ENCODE data around the gene ELFN2. TPM values are rescaled to one million over a fixed set of nuclear protein-coding genes. Genes with fewer than 3 reads are reported as not detected.
A peak's percentile ranks its signal among the peaks of the same experiment; 100 is the strongest.

The ELFN2 gene
- total and polyA plus RNA-seq, 2 of the 13 experiments (the other 11 are each of a cell fraction or from before 2014, with no cell fraction given): 0.01 TPM; not detected in 1

DNA sequence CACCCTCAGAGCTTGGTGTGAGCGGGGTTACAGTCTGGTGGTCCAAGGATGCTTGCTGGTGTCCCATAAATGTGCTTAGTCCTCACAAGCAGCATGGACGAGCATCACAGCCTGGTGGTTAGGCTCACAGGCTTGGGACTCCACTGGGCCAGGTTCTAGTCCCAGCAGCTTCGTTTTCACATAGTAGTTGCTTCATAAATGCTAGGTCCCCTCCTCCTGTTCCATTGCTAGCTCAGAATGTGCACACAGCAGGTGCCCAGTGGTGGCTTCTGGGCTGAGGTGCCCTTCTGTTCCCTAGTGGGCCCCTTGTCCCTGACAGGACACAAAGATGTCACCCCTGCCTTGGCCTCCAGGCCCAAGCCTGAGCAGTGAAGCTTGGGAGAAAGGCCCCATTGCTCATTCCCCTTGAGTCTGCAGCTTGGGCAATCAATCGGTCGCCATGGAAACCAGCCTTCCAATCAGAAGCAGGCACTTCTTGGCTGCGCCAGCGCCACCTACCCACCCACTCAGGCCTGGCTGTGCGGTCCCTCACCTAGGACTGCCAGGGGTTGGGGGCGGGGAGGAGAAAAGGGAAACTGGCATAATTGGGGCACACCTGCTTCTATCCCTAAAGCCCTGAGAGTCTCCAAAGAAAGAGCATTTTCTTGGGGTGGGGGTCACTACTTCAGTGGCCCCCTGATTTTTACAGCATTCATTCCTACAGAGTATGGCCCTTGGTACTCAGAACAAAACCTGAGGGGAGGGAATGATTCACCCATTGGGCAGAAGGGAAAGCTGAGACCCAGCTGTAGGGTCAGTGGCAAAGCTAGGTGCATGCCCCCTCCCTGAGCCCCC is 96.9 kb downstream of the ELFN2 start:
- in situ Hi-C loops (cut with HindIII; ENCODE audit: extremely low pct_ligation_motif_present, low pct_unique_long_range_greater_than_20kb) (no loop called here), intact Hi-C loops (cut with micrococcal nuclease; ENCODE audit: unreplicated experiment) (no loop called here)
- DNase-seq (ENCODE audit: low spot score) (peak; percentile 88), FAIRE-seq (peak; percentile 67), ATAC-seq (peak; percentile 95)
- Histone ChIP-seq H3K36me3 (replicated peaks in 1 of 2; ENCODE audit: control insufficient read depth in 1 of 2, insufficient read depth in 2 of 2, low read length in 2 of 2) (no peaks in the 10 kb centered on the region), H4K20me1 (ENCODE audit: insufficient read depth, low read length) (no peaks in the 10 kb centered on the region), H3K79me2 (ENCODE audit: insufficient read depth, low read length) (no peaks in the 10 kb centered on the region), H3K27me3 (ENCODE audit: control insufficient read depth in 1 of 2, insufficient read depth in 2 of 2, low read length in 2 of 2) (peaks cover 1 to 3% of the 10 kb centered on the region in 2 experiments; a peak in 2 of 5 replicates), H3K27ac (ENCODE audit: extremely low read length, insufficient read depth, low read length) (no peak overlapping the region), H3K4me2 (ENCODE audit: low read depth, low read length) (no peak overlapping the region), H2AFZ (ENCODE audit: low read length) (no peak overlapping the region), H3K4me1 (ENCODE audit: insufficient read depth, low read length) (peaks cover 15% of the 10 kb centered on the region; the same call in 1 of the 2 replicates), H3K9ac (ENCODE audit: insufficient read depth, low read depth, low read length) (no peak overlapping the region), H3K4me3 (replicated peaks in 1 of 3; ENCODE audit: insufficient read depth in 1 of 3, low read depth in 2 of 3, low read length in 3 of 3) (no peak overlapping the region), H3K9me3 (ENCODE audit: low read length) (no peaks in the 10 kb centered on the region)
- BruUV-seq (replicated peaks): no TSS peak
- WGBS (ENCODE audit: low lambda C conversion rate): 14% methylated on average over 9 of the region's 9 CpGs
- ChIA-PET POLR2A (no interaction called here), CTCF (ENCODE audit: low intra/inter-chr PET ratio, low total read pairs) (interaction anchor here (1.7 kb wide), 1 partner anchor 14 kb away, joined by 6 read pairs; no protein-coding TSS in a partner anchor)
- peak; percentile 82 for TF ChIP-seq CEBPG (CRISPR knock-in tag; IDR thresholded peaks at IDR 0.05)
- TF ChIP-seq NFIB (CRISPR knock-in tag; IDR thresholded peaks at IDR 0.05; ENCODE audit: borderline replicate concordance): no peak
- peak; percentile 81 for TF ChIP-seq RFX1 (IDR thresholded peaks at IDR 0.05)
- no peak for TF ChIP-seq PHF21A (CRISPR knock-in tag; IDR thresholded peaks at IDR 0.05)
- 0 out of 2 replicates have a peak, but pooled peaks have one; percentile 58 for TF ChIP-seq PCBP1 (IDR thresholded peaks at IDR 0.05; ENCODE audit: borderline replicate concordance, low read depth, low read length)
- TF ChIP-seq NFKB2 (CRISPR knock-in tag; IDR thresholded peaks at IDR 0.05; ENCODE audit: borderline replicate concordance): 0 out of 2 replicates have a peak, but pooled peaks have one; percentile 19
- peak; percentile 91 for TF ChIP-seq CEBPB (IDR thresholded peaks at IDR 0.05; ENCODE audit: borderline replicate concordance, low read depth, low read length)
- no peak for TF ChIP-seq ZNF598 (CRISPR knock-in tag; IDR thresholded peaks at IDR 0.05; ENCODE audit: borderline replicate concordance)
- 0 out of 2 replicates have a peak, but pooled peaks have one; percentile 17 for TF ChIP-seq ZFY (CRISPR knock-in tag; IDR thresholded peaks at IDR 0.05)
- TF ChIP-seq RFX3 (CRISPR knock-in tag; IDR thresholded peaks at IDR 0.05): peak; percentile 86
- TF ChIP-seq ATRX (CRISPR knock-in tag; IDR thresholded peaks at IDR 0.05; ENCODE audit: borderline replicate concordance): no peak
- no peak for TF ChIP-seq HNRNPK (IDR thresholded peaks at IDR 0.05; ENCODE audit: low read depth, low read length, poor library complexity, severe bottlenecking)
- TF ChIP-seq ZFP1 (CRISPR knock-in tag; IDR thresholded peaks at IDR 0.05): no peak
- TF ChIP-seq, protein P1, sequence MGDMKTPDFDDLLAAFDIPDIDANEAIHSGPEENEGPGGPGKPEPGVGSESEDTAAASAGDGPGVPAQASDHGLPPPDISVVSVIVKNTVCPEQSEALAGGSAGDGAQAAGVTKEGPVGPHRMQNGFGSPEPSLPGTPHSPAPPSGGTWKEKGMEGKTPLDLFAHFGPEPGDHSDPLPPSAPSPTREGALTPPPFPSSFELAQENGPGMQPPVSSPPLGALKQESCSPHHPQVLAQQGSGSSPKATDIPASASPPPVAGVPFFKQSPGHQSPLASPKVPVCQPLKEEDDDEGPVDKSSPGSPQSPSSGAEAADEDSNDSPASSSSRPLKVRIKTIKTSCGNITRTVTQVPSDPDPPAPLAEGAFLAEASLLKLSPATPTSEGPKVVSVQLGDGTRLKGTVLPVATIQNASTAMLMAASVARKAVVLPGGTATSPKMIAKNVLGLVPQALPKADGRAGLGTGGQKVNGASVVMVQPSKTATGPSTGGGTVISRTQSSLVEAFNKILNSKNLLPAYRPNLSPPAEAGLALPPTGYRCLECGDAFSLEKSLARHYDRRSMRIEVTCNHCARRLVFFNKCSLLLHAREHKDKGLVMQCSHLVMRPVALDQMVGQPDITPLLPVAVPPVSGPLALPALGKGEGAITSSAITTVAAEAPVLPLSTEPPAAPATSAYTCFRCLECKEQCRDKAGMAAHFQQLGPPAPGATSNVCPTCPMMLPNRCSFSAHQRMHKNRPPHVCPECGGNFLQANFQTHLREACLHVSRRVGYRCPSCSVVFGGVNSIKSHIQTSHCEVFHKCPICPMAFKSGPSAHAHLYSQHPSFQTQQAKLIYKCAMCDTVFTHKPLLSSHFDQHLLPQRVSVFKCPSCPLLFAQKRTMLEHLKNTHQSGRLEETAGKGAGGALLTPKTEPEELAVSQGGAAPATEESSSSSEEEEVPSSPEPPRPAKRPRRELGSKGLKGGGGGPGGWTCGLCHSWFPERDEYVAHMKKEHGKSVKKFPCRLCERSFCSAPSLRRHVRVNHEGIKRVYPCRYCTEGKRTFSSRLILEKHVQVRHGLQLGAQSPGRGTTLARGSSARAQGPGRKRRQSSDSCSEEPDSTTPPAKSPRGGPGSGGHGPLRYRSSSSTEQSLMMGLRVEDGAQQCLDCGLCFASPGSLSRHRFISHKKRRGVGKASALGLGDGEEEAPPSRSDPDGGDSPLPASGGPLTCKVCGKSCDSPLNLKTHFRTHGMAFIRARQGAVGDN (CRISPR knock-in tag; IDR thresholded peaks at IDR 0.05): peak; percentile 32; the same call in 1 of the 2 replicates
- 0 out of 2 replicates have a peak, but pooled peaks have one; percentile 11 for TF ChIP-seq SALL1 (CRISPR knock-in tag; IDR thresholded peaks at IDR 0.05)
- peak; percentile 82 for TF ChIP-seq NFYC (CRISPR knock-in tag; IDR thresholded peaks at IDR 0.05)
- TF ChIP-seq, protein P2, sequence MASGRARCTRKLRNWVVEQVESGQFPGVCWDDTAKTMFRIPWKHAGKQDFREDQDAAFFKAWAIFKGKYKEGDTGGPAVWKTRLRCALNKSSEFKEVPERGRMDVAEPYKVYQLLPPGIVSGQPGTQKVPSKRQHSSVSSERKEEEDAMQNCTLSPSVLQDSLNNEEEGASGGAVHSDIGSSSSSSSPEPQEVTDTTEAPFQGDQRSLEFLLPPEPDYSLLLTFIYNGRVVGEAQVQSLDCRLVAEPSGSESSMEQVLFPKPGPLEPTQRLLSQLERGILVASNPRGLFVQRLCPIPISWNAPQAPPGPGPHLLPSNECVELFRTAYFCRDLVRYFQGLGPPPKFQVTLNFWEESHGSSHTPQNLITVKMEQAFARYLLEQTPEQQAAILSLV (CRISPR knock-in tag; IDR thresholded peaks at IDR 0.05; ENCODE audit: borderline replicate concordance): no peak
- TF ChIP-seq, protein P3, sequence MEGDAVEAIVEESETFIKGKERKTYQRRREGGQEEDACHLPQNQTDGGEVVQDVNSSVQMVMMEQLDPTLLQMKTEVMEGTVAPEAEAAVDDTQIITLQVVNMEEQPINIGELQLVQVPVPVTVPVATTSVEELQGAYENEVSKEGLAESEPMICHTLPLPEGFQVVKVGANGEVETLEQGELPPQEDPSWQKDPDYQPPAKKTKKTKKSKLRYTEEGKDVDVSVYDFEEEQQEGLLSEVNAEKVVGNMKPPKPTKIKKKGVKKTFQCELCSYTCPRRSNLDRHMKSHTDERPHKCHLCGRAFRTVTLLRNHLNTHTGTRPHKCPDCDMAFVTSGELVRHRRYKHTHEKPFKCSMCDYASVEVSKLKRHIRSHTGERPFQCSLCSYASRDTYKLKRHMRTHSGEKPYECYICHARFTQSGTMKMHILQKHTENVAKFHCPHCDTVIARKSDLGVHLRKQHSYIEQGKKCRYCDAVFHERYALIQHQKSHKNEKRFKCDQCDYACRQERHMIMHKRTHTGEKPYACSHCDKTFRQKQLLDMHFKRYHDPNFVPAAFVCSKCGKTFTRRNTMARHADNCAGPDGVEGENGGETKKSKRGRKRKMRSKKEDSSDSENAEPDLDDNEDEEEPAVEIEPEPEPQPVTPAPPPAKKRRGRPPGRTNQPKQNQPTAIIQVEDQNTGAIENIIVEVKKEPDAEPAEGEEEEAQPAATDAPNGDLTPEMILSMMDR (CRISPR knock-in tag; IDR thresholded peaks at IDR 0.05): peak; percentile 70

Measured in HepG2 (cell line).